Adrenal gland (tissue), 12 donors: ENCODE results near the gene LRP2. TPM values are rescaled to one million over a fixed set of nuclear protein-coding genes. Genes with fewer than 3 reads are reported as not detected.

Experiments used
- DNase-seq, 7 donors: peaks; one replicate each; pipeline ENCODE4 v3.0.0-alpha.2; 2019 to 2020
- H3K27ac ChIP-seq, 5 donors: fragments of 200-600 bp; sonication (generic) in 4 of 5; 1 replicate in 3 of 5; 2 replicates in 2 of 5; pipeline versions ENCODE4 v1.5.1 to v1.8.0; 2016 to 2020; ENCODE audit warnings: mild to moderate bottlenecking in 1 of 5
- H3K27me3 ChIP-seq: fragments of 200-600 bp; 2 replicates; pipeline ENCODE4 v1.8.0; 2021
- H3K36me3 ChIP-seq, 2 donors: fragments of 200-600 bp; replicated peaks in 1 of 2; 1 replicate in 1 of 2; 2 replicates in 1 of 2; pipeline versions ENCODE4 v1.5.1 to v1.8.0; 2018 to 2022
- H3K4me1 ChIP-seq, 2 donors: fragments of 200-600 bp; replicated peaks in 1 of 2; 1 replicate in 1 of 2; 2 replicates in 1 of 2; pipeline versions ENCODE4 v1.5.1 to v1.8.0; 2018 to 2021
- H3K4me3 ChIP-seq, 4 donors: fragments of 200-600 bp; sonication (generic) in 3 of 4; one replicate each; pipeline ENCODE4 v1.5.1; 2016 to 2018
- H3K9me3 ChIP-seq, 3 donors: fragments of 200-600 bp; sonication (generic) in 1 of 3; replicated peaks in 1 of 3; 1 replicate in 2 of 3; 2 replicates in 1 of 3; pipeline versions ENCODE4 v1.5.1 to v1.8.0; 2016 to 2021
- POLR2A ChIP-seq, 2 donors: fragments of 450-650 bp; IDR thresholded peaks; one replicate each; pipeline ENCODE4 v1.6.1; 2017; ENCODE audit warnings: antibody characterized with exemption in 2 of 2, mild to moderate bottlenecking in 2 of 2, moderate library complexity in 1 of 2
- WGBS, 4 donors: extraction: QIAGEN DNeasy Blood & Tissue Kit in 2 of 4; methylation state at CpG; one replicate each; pipeline versions ENCODE4 v1.1.5 to v1.1.7; 2013 to 2017; 5-methylcytosine and 5-hydroxymethylcytosine counted together
- intact Hi-C, 2 donors: fragments of 100-400 bp; cut with DNase I; formaldehyde crosslinking; loops; one replicate each; pipeline versions ENCODE4 v1.14.1 to v1.15.0; 2022 to 2023
- polyA plus RNA-seq, 3 donors: library from polyadenylated mRNA; stranded (reverse); fragments of 200-250 nt in 2 of 3; fragments of 350-450 nt in 1 of 3; fragmentation: Illumina TruSeq in 1 of 3; extraction: RNeasy Lipid Tissue Mini Kit (QIAGEN cat#74804) in 1 of 3; gene quantifications; one replicate each; pipeline ENCODE4 v1.2.3, GENCODE V29; 2013 to 2014
- total RNA-seq, 9 donors: library from RNA; depleted of rRNA in 4 of 9; stranded (reverse); fragments of >200 nt in 4 of 9; fragments of 120-200 nt in 1 of 9; fragmentation: NEBNext Ultra II Directional in 1 of 9; extraction: Animal tissue kit (Norgen Biotek cat#: 25700) in 1 of 9; gene quantifications; one replicate each; pipeline versions ENCODE4 v1.1.0 to v1.2.4, GENCODE V29; 2013 to 2023
- TF ChIP-seq, protein P1 (sequence below), 6 experiments: fragments of 450-650 bp in 4 of 6; fragments of 200-600 bp in 2 of 6; sonication (generic) in 1 of 6; IDR thresholded peaks; 1 replicate in 5 of 6; 2 replicates in 1 of 6; pipeline versions ENCODE4 v1.5.1 to v1.8.0; 2016 to 2021; ENCODE audit warnings: antibody characterized with exemption in 6 of 6, mild to moderate bottlenecking in 2 of 6, moderate library complexity in 1 of 6
- donor health status: healthy with polysubstance abuse.
- donor health status: Bipolar disorder and iron deficiency.
- donor health status: DM: yes; HTN: yes; CAD: no.
- donor health status: DM: no; HTN: no; CAD: no.
- donor health status: DM: no; HTN: no; CAD: no.
- donor health status: DM: yes; HTN: yes; CAD: no.

LRP2 gene
- total and polyA plus RNA-seq, 12 donors, result 0.04 to 0.43 (median 0.10) TPM; not detected in 8

DNA sequence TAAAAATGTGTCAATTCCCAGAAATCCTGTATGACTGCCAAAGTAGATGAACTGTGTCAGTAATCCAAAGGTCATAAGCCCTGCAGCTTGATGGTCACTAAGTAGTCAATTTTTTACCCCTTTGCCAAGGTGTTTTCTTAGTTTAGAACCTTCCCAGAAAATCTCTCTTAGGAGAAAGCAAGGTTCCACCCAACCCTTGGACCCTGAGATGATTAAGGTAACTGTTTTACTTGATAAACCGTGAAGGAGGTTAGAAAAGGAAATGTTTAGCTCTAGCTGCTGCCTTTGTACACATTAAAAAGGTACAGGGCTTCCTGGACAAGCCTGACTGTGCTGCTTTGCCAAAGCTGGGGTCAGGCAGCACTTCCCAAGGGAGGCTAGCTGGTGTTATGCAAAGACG is 24.4 kb upstream of the LRP2 start:
- Histone ChIP-seq H3K9me3 (no peaks in the 10 kb centered on the region), H3K27me3 (no peaks in the 10 kb centered on the region), H3K36me3 (no peaks in the 10 kb centered on the region), H3K4me3 (no peak overlapping the region), H3K4me1 (no peaks in the 10 kb centered on the region), H3K27ac (no peak overlapping the region)
- WGBS, 4 donors, result 57 to 64% (median 59%) methylated on average over 2 of the region's 2 CpGs
- no peak for DNase-seq
- no peak for TF ChIP-seq POLR2A (IDR thresholded peaks at IDR 0.05)
- TF ChIP-seq, protein P1, sequence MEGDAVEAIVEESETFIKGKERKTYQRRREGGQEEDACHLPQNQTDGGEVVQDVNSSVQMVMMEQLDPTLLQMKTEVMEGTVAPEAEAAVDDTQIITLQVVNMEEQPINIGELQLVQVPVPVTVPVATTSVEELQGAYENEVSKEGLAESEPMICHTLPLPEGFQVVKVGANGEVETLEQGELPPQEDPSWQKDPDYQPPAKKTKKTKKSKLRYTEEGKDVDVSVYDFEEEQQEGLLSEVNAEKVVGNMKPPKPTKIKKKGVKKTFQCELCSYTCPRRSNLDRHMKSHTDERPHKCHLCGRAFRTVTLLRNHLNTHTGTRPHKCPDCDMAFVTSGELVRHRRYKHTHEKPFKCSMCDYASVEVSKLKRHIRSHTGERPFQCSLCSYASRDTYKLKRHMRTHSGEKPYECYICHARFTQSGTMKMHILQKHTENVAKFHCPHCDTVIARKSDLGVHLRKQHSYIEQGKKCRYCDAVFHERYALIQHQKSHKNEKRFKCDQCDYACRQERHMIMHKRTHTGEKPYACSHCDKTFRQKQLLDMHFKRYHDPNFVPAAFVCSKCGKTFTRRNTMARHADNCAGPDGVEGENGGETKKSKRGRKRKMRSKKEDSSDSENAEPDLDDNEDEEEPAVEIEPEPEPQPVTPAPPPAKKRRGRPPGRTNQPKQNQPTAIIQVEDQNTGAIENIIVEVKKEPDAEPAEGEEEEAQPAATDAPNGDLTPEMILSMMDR (IDR thresholded peaks at IDR 0.05), result no peak
- intact Hi-C loops, result no loop called here

DNA sequence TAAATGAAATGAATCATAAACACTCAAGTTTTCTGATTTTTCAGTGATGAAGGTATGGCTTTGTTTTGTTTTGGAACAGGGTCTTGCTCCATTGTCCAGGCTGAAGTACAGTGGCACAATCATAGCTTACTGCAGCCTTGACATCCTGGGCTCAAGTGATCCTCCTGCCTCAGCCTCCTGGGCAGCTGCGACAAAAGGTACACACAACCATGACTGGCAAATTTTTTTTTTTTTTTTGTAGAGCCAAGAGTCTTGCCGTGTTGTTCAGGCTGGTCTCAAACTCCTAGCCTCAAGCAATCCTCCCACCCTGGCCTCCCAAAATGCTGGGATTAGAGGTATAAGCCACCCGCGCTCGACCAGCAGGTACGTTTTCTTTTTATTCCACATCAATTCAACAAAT is 22.5 kb upstream of the LRP2 start:
- Histone ChIP-seq H3K9me3 (no peaks in the 10 kb centered on the region), H3K27me3 (no peaks in the 10 kb centered on the region), H3K4me3 (no peak overlapping the region), H3K27ac (no peak overlapping the region), H3K36me3 (no peaks in the 10 kb centered on the region), H3K4me1 (no peaks in the 10 kb centered on the region)
- WGBS, 4 donors, result 90 to 97% (median 92%) methylated on average over 6 of the region's 6 CpGs
- no peak for DNase-seq
- intact Hi-C loops, result no loop called here
- no peak for TF ChIP-seq POLR2A (IDR thresholded peaks at IDR 0.05)
- TF ChIP-seq, protein P1 (IDR thresholded peaks at IDR 0.05), result no peak

DNA sequence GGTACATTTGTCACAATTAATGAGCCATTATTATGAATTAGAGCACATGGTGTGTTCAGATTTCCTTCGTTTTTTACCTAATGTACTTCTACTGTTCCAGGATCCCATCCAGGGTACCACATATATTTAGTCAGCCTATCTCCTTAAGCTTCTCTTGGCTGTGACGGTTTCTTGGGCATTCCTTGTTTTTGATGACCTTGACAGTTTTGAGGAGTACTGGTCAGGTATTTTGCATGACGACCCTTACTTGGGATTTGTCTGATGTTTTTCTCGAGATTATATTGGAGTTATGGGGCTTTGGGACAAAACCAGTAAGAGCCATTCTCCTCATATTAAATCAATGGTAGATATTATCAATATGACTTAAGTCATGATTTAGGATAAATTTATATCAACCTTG is 10.2 kb upstream of the LRP2 start:
- DNase-seq, result no peak
- Histone ChIP-seq H3K27me3 (no peaks in the 10 kb centered on the region), H3K4me1 (no peaks in the 10 kb centered on the region), H3K4me3 (no peak overlapping the region), H3K9me3 (no peaks in the 10 kb centered on the region), H3K27ac (no peak overlapping the region), H3K36me3 (no peaks in the 10 kb centered on the region)
- intact Hi-C loops, result no loop called here
- no peak for TF ChIP-seq POLR2A (IDR thresholded peaks at IDR 0.05)
- TF ChIP-seq, protein P1 (IDR thresholded peaks at IDR 0.05), result no peak
- WGBS, 4 donors, result 62 to 69% (median 66%) methylated on average over 4 of the region's 4 CpGs

DNA sequence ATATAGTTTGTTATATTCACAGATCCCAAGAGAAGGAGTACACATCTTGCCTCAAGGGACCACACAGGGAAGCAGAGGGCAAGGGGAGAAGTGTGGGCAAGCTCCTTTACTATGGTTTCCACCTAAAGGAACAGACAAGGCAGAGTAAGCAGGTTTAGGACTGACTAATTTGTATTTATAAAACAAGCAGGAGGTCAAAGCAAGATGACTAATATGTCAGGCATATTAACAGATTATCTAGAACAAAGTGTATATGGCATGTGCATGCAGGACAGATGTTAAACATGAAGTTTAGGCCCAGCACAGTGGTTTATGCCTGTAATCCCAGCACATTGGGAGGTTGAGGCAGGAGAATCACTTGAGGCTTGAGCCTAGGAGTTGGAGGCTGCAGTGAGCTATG is 3.7 kb upstream of the LRP2 start:
- Histone ChIP-seq H3K27me3 (peaks cover 21% of the 10 kb centered on the region), H3K9me3 (no peaks in the 10 kb centered on the region)

More for the DNA sequence above, 3.7 kb upstream of the LRP2 start:
- TF ChIP-seq, protein P1 (IDR thresholded peaks at IDR 0.05), result no peak
- no peak for TF ChIP-seq POLR2A (IDR thresholded peaks at IDR 0.05)
- H3K36me3 ChIP-seq, result no peaks in the 10 kb centered on the region
- intact Hi-C loops, result no loop called here
- H3K4me3 ChIP-seq, result no peak overlapping the region
- no peak overlapping the region for H3K27ac ChIP-seq
- H3K4me1 ChIP-seq, result peaks cover 30 to 36% of the 10 kb centered on the region in 2 donors
- DNase-seq, result no peak
